Testis (tissue), 2 donors: ENCODE results near the gene NPTN.

Source experiments
- CTCF ChIP-seq, 3 experiments: fragments of 450-650 bp in 2 of 3; fragments of 200-600 bp in 1 of 3; sonication (generic) in 1 of 3; IDR thresholded peaks; one replicate each; pipeline ENCODE4 v1.5.1; 2016 to 2019; ENCODE audit warnings: antibody characterized with exemption in 3 of 3, mild to moderate bottlenecking in 2 of 3, moderate library complexity in 1 of 3
- POLR2A ChIP-seq: fragments of 450-650 bp; IDR thresholded peaks from one replicate; pipeline ENCODE4 v1.6.1; 2017; ENCODE audit warnings: antibody characterized with exemption, mild to moderate bottlenecking, moderate library complexity

GRCh38 chr15:73572296-73572695 lies 60.9 kb downstream of the NPTN start:
- TF ChIP-seq POLR2A (no peak), CTCF (IDR thresholded peaks at IDR 0.05) (no peak)
